ENCODE measurements around the gene WNK2.

Gene WNK2

DNA sequence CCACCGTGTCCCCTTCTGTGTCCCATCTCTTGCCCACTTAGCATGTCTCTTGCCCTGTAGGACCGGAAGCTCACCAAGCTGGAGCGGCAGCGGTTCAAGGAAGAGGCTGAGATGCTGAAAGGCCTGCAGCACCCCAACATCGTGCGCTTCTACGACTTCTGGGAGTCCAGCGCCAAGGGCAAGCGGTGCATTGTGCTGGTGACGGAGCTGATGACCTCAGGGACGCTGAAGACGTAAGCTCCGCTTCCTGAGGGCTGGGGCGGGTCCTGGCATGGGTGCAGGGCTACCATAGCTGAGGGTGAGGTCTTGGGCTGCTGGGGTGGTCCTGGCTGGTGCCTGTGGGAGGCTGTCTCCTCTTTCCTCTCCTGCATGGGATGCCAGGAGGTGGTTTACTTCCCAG lies 45.7 kb downstream of the WNK2 start:
- Histone ChIP-seq H3K9me3 (no peaks in the 10 kb centered on the region), H3K36me3 (replicated peaks) (no peaks in the 10 kb centered on the region), H3K4me1 (peaks cover 5% of the 10 kb centered on the region), H3K4me3 (no peak overlapping the region), H3K27me3 (ENCODE audit: low read depth) (no peaks in the 10 kb centered on the region)
- in situ Hi-C loops (cut with MboI; ENCODE audit: low sequenced_read_pairs): no loop called here
- no peak for DNase-seq (ENCODE audit: low spot score in 2 of 2)

DNA sequence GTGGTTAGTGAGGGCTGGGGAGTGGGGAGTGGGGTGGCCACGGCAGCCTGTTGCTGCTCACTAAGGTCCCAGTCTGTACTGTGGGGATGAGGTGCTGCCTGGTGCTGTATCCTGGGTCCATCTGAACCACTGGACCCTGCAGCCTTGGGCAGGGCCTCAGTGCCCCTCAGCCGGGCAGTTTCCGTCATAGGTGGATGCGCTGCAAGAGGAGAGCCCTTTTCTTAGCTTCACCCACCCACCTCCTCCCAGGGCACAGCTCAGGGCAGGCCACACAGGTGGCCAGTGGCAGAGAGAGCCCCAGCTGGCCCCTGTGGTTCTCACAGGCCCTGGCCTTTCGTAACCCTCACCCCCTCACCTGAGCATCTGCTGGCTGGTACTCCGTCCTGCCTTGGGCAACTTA lies 46.2 kb downstream of the WNK2 start:
- Histone ChIP-seq H3K4me3 (no peak overlapping the region), H3K4me1 (0 out of 2 replicates have a peak, but pooled peaks cover 2% of the 10 kb centered on the region), H3K36me3 (replicated peaks) (no peaks in the 10 kb centered on the region), H3K9me3 (no peaks in the 10 kb centered on the region), H3K27me3 (ENCODE audit: low read depth) (no peaks in the 10 kb centered on the region)
- no peak for DNase-seq (ENCODE audit: low spot score in 2 of 2)
- in situ Hi-C loops (cut with MboI; ENCODE audit: low sequenced_read_pairs): no loop called here

DNA sequence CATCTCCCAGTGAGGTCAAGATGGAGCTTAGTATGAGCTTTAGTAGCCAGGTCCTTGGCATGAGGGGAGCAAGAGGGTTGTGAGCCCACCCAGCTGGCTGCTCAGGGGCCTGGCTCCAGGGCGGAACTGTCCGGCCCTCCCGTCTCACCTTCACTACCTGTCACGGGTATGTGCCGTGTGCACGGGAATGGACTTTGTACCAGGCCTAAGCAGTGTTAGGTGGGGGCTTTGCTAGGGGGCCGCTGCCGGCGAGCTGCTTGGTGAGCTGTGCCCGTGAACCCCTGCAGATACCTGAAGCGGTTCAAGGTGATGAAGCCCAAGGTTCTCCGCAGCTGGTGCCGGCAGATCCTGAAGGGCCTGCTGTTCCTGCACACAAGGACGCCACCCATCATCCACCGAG lies 46.7 kb downstream of the WNK2 start:
- DNase-seq (ENCODE audit: low spot score in 2 of 2): no peak
- Histone ChIP-seq H3K9me3 (no peaks in the 10 kb centered on the region), H3K36me3 (replicated peaks) (no peaks in the 10 kb centered on the region), H3K4me3 (no peak overlapping the region), H3K4me1 (0 out of 2 replicates have a peak, but pooled peaks cover 2% of the 10 kb centered on the region), H3K27me3 (ENCODE audit: low read depth) (no peaks in the 10 kb centered on the region)
- in situ Hi-C loops (cut with MboI; ENCODE audit: low sequenced_read_pairs): no loop called here

DNA sequence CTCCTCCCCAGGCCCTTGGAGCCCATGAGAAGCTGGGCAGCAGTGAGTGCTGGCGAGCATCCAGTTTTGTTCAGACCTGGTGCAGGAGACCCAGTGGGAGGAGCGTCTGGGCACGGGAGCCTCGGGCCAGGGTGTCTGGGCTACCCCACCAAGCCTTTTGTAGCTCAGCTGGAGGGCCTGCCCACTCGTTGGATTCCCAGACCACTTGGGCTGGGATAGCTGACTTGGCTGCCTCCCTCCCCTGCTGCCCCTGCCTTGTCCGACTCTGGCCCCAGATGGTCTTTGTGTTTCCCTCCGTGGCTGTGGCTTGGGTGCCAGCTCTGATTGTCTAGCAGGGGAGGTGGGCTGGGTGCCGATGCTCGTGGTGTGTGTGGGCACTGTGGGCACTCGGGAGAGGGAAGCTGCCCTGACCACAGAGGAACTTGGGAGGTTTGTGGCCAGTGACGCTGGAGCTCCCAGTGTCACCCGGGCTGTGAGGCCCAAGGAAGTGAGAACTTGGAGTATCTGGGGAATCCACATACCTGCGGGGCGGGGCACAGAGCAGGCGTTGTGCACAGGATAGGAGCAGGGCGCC lies 47.3 kb downstream of the WNK2 start:
- Histone ChIP-seq H3K4me3 (no peak overlapping the region), H3K27me3 (ENCODE audit: low read depth) (no peaks in the 10 kb centered on the region), H3K36me3 (replicated peaks) (no peaks in the 10 kb centered on the region), H3K4me1 (0 out of 2 replicates have a peak, but pooled peaks cover 2% of the 10 kb centered on the region), H3K9me3 (no peaks in the 10 kb centered on the region)
- in situ Hi-C loops (cut with MboI; ENCODE audit: low sequenced_read_pairs): no loop called here
- DNase-seq (ENCODE audit: low spot score in 2 of 2): no peak

DNA sequence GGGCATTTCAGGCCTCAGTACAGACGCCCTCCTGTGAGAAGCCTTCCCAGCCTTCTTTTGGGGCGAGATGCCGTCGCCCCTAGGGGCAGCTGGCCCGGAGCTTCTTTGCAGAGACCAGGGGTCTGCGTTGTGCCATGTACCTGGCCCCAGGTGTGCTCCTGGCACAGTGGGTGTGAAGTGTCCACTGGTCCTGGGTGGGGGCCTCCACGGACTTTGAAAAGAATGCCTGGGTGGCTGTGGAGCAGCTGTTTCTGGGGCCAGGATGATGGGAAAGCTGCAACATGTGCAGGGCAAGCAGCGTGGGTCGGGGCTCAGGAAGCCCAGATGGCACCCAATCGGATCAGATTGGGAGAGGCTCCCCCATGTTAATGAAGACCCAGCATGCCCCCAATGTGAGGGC lies 47.8 kb downstream of the WNK2 start:
- DNase-seq (ENCODE audit: low spot score in 2 of 2): no peak
- in situ Hi-C loops (cut with MboI; ENCODE audit: low sequenced_read_pairs): no loop called here
- Histone ChIP-seq H3K4me1 (0 out of 2 replicates have a peak, but pooled peaks cover 2% of the 10 kb centered on the region), H3K4me3 (no peak overlapping the region), H3K9me3 (no peaks in the 10 kb centered on the region), H3K36me3 (replicated peaks) (no peaks in the 10 kb centered on the region), H3K27me3 (ENCODE audit: low read depth) (no peaks in the 10 kb centered on the region)

DNA sequence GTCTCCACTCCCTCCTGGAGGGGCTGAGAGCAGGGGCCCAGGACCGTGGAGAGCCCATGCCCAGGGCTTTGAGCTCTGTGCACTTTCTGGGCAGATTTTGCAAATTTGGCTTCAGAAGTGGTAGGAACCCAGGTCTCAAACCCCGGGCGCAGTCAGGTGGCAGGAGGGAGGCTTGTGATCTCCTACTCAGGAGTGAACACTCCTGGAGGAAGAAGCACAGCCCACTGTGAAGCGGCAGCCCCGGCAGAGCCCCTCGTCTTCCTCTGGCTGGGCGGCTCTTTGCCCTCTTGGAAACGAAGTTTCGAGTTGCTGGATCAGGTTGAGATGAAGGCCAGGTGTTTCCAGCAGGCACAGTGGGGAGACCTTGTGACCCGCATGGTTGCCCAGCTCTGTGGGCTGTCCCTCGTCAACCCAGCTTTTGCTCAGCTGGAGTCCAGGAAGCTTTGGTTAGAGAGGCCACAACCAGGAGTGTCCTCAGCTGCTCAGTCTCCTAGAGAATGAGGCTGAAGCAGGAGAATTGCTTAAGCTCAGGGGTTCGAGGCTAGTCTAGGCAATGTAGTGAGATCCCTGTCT lies 48.5 kb downstream of the WNK2 start:
- H3K4me1 ChIP-seq: 0 out of 2 replicates have a peak, but pooled peaks cover 2% of the 10 kb centered on the region
- H3K4me3 ChIP-seq: no peak overlapping the region
- no peaks in the 10 kb centered on the region for H3K27me3 ChIP-seq (ENCODE audit: low read depth)
- in situ Hi-C loops (cut with MboI; ENCODE audit: low sequenced_read_pairs): no loop called here
- no peaks in the 10 kb centered on the region for H3K9me3 ChIP-seq
- no peaks in the 10 kb centered on the region for H3K36me3 ChIP-seq (replicated peaks)
- DNase-seq (ENCODE audit: low spot score in 2 of 2): no peak

DNA sequence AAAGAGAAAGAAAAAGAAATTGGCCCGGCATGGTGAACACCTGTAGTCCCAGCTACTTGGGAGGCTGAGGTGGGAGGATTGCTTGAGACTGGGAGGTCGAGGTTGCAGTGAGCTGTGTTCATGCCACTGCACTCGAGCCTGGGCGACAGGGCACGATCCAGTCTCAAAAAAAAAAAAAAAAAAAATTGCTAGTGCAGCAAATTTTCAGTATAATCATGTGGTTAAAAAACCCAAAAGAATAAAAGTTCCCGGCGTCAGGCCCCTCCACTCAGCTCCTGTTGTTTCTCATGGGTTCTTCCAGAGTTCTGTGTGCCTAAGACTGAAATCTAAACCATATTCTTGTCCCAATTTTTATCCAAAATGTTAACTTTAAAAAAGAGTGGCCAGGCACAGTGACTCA lies 49.1 kb downstream of the WNK2 start:
- Histone ChIP-seq H3K36me3 (replicated peaks) (no peaks in the 10 kb centered on the region; the same call in 1 of the 2 replicates), H3K4me3 (no peak overlapping the region), H3K4me1 (0 out of 2 replicates have a peak, but pooled peaks cover 2% of the 10 kb centered on the region), H3K9me3 (no peaks in the 10 kb centered on the region), H3K27me3 (ENCODE audit: low read depth) (no peaks in the 10 kb centered on the region)
- DNase-seq (ENCODE audit: low spot score in 2 of 2): no peak
- in situ Hi-C loops (cut with MboI; ENCODE audit: low sequenced_read_pairs): no loop called here

DNA sequence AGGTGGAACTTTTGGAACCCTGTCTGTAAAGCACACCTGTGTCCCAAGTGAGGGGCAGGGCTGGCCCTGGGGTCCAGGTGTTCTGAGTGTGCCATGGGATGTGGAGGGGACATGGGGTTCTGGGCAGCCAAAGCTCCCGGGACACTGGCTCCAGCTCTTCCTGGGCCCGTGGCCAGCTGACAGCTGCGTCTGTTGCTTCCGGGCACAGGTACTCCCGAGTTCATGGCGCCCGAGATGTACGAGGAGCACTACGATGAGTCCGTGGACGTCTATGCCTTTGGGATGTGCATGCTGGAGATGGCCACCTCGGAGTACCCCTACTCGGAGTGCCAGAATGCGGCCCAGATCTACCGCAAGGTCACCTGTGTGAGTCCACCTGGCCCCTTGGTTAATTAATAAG lies 50.7 kb downstream of the WNK2 start:
- Histone ChIP-seq H3K9me3 (no peaks in the 10 kb centered on the region), H3K4me1 (peaks cover 11% of the 10 kb centered on the region), H3K27me3 (ENCODE audit: low read depth) (no peaks in the 10 kb centered on the region), H3K36me3 (replicated peaks) (peaks cover 7% of the 10 kb centered on the region), H3K4me3 (no peak overlapping the region)
- DNase-seq (ENCODE audit: low spot score in 2 of 2): no peak
- in situ Hi-C loops (cut with MboI; ENCODE audit: low sequenced_read_pairs): no loop called here

DNA sequence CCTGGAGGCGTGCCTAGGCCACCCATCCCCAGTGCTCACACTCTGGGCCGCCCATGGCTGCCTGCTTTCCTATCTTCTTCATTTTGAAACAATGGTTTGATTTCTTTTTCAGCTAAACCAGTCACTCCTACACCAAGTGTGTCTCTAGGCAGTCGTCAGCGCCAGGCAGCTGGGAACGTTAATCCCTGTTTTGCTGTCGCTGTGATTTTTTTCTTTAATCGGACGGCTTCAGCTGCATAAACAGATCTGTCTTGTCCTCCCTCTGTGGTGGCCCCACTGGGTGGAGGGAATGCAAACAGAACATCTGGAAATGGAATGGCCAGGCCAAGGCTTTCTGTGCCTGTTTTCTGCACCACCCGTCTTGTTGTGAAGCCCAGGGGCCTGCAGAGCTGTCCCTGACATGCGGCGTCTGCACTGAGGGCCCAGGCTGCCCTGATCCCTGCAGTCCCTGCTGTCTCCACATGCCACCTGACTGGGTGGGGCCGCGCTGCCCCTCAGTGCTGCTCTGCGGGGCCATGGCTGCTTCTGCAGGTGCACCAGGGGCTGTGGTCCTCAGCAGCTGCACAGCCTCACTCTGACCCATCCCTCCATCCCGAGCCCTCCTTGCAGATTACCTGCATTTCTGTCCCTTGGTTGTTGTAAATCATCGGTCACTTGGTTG lies 51.5 kb downstream of the WNK2 start:
- no peak for DNase-seq (ENCODE audit: low spot score in 2 of 2)
- Histone ChIP-seq H3K4me1 (peaks cover 13% of the 10 kb centered on the region), H3K36me3 (replicated peaks) (peaks cover 10% of the 10 kb centered on the region), H3K27me3 (ENCODE audit: low read depth) (no peaks in the 10 kb centered on the region), H3K4me3 (no peak overlapping the region), H3K9me3 (no peaks in the 10 kb centered on the region)
- in situ Hi-C loops (cut with MboI; ENCODE audit: low sequenced_read_pairs): no loop called here

DNA sequence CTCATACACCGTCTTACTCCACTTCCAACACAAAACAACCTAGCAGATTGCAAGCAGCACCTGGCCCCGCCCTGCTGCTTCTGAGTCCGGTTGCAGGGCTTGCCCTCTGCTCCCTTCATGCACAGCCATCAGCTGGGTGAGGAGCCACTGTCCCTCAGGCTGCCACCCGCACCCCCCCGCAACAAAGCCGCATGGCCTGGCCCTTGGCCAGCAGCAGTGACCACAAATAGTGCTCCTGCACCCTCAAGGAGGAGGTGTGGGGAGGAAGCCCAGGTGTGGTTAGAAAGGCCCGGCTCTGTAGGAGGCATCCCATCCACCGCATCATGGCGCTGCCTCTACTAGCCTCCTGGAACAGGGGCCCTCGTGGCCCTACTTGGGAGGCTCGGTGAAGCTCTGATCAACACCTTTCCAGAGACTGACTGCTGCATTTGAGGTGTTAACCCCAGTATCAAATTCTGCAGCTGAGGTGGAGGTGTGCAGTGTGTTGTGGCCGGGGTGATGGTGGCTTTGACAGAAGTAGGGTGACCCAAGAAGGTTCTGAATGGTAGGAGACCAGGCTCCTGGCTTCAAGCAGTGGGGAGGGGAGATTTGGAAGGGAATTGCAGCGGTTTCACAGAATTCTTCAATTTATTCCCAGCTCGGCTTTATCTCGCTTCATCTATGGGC lies 52.7 kb downstream of the WNK2 start:
- in situ Hi-C loops (cut with MboI; ENCODE audit: low sequenced_read_pairs): no loop called here
- no peaks in the 10 kb centered on the region for H3K9me3 ChIP-seq
- no peak overlapping the region for H3K4me3 ChIP-seq
- H3K4me1 ChIP-seq: peaks cover 13% of the 10 kb centered on the region
- H3K36me3 ChIP-seq (replicated peaks): peaks cover 10% of the 10 kb centered on the region
- no peak for DNase-seq (ENCODE audit: low spot score in 2 of 2)
- no peaks in the 10 kb centered on the region for H3K27me3 ChIP-seq (ENCODE audit: low read depth)

DNA sequence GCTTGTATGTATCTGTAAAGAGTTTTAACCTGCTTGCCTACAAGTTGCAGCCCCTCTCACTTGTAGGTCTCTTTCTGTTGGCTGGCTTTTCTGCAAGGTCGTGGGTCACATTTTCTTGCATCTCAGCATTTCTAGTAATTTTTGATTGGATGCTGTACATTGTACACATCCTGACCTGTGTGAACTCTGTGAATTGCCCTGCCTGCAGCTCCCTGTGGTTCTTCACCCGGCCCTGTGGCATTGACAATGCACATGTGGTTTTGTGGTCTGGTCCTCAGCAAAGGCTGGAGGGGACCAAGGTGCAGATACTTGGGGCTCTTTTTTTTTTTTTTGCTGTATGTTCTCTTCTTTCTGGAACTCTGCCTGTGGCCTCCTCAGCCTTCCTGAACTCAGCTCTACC lies 53.6 kb downstream of the WNK2 start:
- H3K4me3 ChIP-seq: no peak overlapping the region
- peaks cover 13% of the 10 kb centered on the region for H3K4me1 ChIP-seq
- in situ Hi-C loops (cut with MboI; ENCODE audit: low sequenced_read_pairs): no loop called here
- no peaks in the 10 kb centered on the region for H3K27me3 ChIP-seq (ENCODE audit: low read depth)
- H3K36me3 ChIP-seq (replicated peaks): peaks cover 10% of the 10 kb centered on the region
- H3K9me3 ChIP-seq: no peaks in the 10 kb centered on the region
- DNase-seq (ENCODE audit: low spot score in 2 of 2): no peak

DNA sequence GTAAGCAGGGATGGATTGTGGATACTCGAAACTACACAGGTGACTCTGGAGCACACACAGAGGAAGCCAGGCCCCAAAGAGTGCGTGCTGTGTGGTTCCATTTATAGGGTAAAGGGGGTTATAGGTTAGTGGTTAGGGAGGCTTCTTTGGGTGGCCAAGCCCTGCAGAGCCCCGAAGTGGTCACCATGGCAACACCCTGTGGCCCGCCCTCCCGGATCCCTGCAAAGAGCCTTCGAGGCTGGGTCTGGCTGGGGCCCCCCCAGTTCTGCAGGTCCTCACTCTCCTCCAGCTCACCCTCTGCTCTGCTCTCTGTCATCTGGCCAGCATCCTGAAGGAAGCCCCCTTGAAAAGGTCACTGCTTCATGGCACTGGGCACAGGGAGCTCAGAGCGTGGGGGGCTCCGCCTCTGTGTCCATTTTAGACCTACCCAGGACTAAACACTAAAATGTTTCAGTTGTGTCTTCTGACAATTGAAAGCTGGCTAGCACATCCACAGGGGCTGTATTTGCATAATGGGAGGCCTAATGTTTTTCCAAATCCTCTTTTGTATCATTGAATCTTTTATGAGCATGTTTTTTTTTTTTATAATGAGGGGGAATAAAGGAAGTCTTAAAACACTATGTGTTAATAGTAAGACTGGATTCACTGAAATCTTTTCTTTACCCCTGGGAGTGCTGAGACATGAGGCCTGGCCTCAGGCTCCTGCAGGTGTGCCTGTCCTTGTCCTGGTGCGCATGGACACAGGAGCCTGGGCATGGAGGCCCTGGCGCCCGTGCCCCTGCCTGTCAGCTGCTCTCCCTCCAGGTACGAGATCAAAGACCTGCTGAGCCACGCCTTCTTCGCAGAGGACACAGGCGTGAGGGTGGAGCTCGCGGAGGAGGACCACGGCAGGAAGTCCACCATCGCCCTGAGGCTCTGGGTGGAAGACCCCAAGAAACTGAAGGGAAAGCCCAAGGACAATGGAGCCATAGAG lies 55.3 kb downstream of the WNK2 start:
- Histone ChIP-seq H3K27me3 (ENCODE audit: low read depth) (no peaks in the 10 kb centered on the region), H3K36me3 (replicated peaks) (peaks cover 10% of the 10 kb centered on the region), H3K4me1 (peaks cover 11% of the 10 kb centered on the region), H3K9me3 (no peaks in the 10 kb centered on the region), H3K4me3 (no peak overlapping the region)
- in situ Hi-C loops (cut with MboI; ENCODE audit: low sequenced_read_pairs): no loop called here
- DNase-seq (ENCODE audit: low spot score in 2 of 2): peak; percentile 52 to 62

DNA sequence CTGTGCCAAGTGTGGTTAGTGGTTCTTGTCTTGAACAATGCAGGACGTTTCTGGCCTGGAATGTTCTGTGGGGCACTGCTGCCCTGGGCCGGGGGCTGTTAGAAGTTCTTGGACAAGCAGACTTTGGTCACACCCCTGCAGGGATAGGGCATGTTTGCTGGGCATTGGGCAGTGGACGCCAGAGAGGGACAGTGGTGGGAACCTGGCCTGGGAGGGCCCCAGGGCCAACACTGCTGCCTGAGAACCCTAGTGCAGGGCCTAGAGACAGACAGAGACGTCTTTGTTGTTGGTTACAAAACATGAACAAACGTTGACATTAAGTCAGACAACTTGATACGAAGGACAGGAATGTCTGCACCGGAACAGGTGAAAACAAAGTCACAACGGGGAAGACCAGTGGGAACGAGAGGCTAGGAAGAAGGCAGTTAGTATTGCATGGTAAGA lies 57.0 kb downstream of the WNK2 start:
- Histone ChIP-seq H3K4me1 (peaks cover 11% of the 10 kb centered on the region), H3K9me3 (no peaks in the 10 kb centered on the region), H3K4me3 (no peak overlapping the region), H3K36me3 (replicated peaks) (peaks cover 10% of the 10 kb centered on the region), H3K27me3 (ENCODE audit: low read depth) (no peaks in the 10 kb centered on the region)
- no peak for DNase-seq (ENCODE audit: low spot score in 2 of 2)
- in situ Hi-C loops (cut with MboI; ENCODE audit: low sequenced_read_pairs): no loop called here
